Mesothelial cell of epicardium (in vitro differentiated cells): ENCODE data around the gene AKR7A3. TPM values are rescaled to one million over a fixed set of nuclear protein-coding genes. Genes with fewer than 3 reads are reported as not detected.
"Not testable (repeated sequence)": the region's sequence is repeated elsewhere in the genome, so short reads cannot be mapped to it uniquely, and the experiment has no call there.

Experiments used
- DNase-seq, 2 experiments: peaks; one replicate each; pipeline ENCODE4 v3.0.0; 2021; ENCODE audit warnings: low spot score in 2 of 2; ENCODE audit not compliant: unreplicated experiment in 2 of 2
- H3K27ac Mint-ChIP-seq: 2 replicates; pipeline ENCODE4 v1.8.0; 2021; ENCODE audit warnings: mixed read lengths
- H3K27me3 Mint-ChIP-seq: 2 replicates; pipeline ENCODE4 v1.8.0; 2021; ENCODE audit warnings: low read depth, mixed read lengths
- H3K36me3 Mint-ChIP-seq: 2 replicates; pipeline ENCODE4 v1.8.0; 2021; ENCODE audit warnings: mixed read lengths
- H3K4me1 Mint-ChIP-seq: 2 replicates; pipeline ENCODE4 v1.8.0; 2021; ENCODE audit warnings: mixed read lengths
- H3K4me3 Mint-ChIP-seq: 2 replicates; pipeline ENCODE4 v1.8.0; 2021; ENCODE audit warnings: mild to moderate bottlenecking, moderate library complexity, mixed read lengths
- H3K9me3 Mint-ChIP-seq: 2 replicates; pipeline ENCODE4 v1.8.0; 2021; ENCODE audit warnings: mixed read lengths
- CTCF ChIP-seq: fragments of 200-600 bp; sonication (generic); IDR thresholded peaks from one replicate; pipeline ENCODE4 v1.5.0; 2021; ENCODE audit warnings: antibody characterized with exemption; ENCODE audit not compliant: unreplicated experiment
- total RNA-seq: library from RNA; stranded (reverse); gene quantifications from 3 replicates; pipeline ENCODE4 v1.2.1, GENCODE V29; 2021

The AKR7A3 gene
- total RNA-seq, 1 donor from 2014 or later, result 2.8 TPM

DNA sequence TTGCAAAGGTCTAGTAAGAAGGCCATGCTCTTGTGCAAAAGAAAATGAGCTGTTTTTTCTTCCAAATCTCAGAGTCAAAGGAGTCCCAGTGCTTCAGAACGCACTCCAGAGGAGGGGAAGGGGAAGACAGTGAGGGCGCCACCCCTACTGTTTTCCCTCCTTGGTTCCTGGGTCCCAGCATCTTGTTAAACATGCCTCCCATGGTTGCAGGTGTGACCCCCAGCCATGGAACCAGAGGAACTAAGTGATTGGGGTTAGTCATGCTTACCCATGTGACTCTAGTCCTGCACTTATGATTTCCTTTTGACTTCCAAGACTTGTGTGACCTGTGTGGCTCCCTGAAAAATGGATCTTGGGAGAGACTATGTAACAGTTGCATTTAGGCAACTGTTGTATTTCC, 6.1 kb upstream of the AKR7A3 start:
- Mint-ChIP-seq H3K4me1 (no peaks in the 10 kb centered on the region), H3K27me3 (peaks cover 6% of the 10 kb centered on the region), H3K36me3 (peaks cover 54% of the 10 kb centered on the region), H3K27ac (no peak overlapping the region), H3K4me3 (no peak overlapping the region), H3K9me3 (peaks cover 41% of the 10 kb centered on the region)
- no peak for TF ChIP-seq CTCF
- no peak for DNase-seq

DNA sequence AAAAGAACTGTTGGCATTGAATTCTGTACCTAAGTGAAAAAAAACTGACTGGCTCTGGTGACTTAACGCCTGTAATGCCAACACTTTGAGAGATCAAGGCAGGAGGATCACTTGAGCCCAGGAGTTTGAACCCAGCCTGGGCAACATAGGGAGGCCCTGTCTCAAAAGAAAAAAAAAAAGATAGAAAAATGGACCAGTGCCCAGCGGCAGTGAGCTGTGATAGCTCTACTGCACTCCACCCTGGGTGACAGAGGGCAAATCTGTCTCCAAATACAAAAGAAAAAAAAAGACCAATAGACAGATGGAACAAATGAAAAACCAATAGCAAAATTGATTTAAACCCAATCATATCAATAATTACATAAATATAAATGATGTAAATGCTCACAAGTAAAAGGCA, 674 bp upstream of the AKR7A3 start:
- peaks cover 27% of the 10 kb centered on the region for H3K27me3 Mint-ChIP-seq
- no peak overlapping the region for H3K27ac Mint-ChIP-seq
- no peaks in the 10 kb centered on the region for H3K4me1 Mint-ChIP-seq
- peaks cover 19% of the 10 kb centered on the region for H3K9me3 Mint-ChIP-seq
- DNase-seq, result no peak
- H3K4me3 Mint-ChIP-seq, result peak overlapping the region; percentile 38
- no peak for TF ChIP-seq CTCF
- H3K36me3 Mint-ChIP-seq, result peaks cover 27% of the 10 kb centered on the region

DNA sequence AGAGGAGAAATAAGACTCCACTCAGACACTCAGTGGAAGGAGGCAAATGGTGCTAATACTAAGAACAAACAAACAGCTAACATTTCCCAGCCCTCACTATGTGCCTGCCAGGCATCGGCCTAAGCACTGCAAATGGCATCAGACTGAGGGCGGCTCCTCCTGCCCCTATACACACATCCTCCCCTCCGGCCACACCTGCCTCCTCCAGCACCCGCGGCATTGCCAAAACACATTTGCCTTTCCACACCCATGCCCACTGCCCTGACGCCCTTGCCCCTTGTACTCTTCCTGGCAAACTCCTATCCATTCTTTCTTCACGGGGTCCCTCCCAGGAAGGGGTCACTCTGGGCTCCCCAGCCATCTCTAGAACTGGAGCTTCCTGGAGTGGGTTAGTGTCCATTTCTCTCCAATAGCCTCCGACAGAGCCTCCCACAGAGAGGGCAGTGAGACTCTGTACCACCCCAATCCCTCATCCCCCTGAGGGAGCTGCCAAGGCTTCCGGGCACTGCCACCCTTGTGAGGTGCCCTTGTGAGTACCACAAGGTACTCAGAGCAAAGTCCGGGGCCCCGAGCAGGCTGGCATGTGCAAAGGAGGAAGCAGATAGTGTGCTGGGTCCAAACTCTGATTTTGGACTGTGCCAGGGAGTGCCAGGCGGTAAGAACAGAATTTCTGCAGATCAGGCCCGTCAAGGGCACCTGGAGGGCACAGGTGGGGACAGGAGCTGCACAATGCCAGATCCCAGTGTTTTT, 959 bp downstream of the AKR7A3 start:
- Mint-ChIP-seq H3K36me3 (peaks cover 23% of the 10 kb centered on the region), H3K4me1 (no peaks in the 10 kb centered on the region), H3K4me3 (peak overlapping the region; percentile 58), H3K27me3 (peaks cover 27% of the 10 kb centered on the region), H3K27ac (no peak overlapping the region), H3K9me3 (peaks cover 12% of the 10 kb centered on the region)
- TF ChIP-seq CTCF, result no peak
- no peak for DNase-seq

DNA sequence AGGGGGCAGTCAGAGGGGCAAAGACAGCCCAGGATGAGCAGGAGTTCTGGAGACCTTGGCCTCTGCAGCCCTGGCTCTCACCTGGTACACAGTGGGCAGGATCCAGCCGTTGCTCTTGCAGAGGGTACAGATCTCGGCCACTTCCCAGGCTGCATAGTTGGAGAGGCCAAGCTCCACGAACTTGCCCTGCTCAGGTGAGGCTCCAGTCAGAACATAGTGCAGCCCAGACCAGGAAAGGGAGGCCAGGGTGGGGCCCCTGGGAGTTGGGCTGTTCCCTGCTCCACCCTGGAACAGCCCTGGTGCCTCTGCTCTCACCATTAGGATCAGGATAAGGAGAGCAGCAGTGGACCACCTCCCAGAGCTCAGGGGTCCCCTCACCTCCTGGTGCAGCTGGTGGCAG, 2.8 kb downstream of the AKR7A3 start:
- not testable (repeated sequence) for H3K4me1 Mint-ChIP-seq, H3K9me3 Mint-ChIP-seq, H3K27ac Mint-ChIP-seq, H3K4me3 Mint-ChIP-seq, DNase-seq
- Mint-ChIP-seq H3K27me3 (peaks cover 27% of the 10 kb centered on the region), H3K36me3 (peaks cover 16% of the 10 kb centered on the region)

GRCh38 chr1:19285366-19285765, 3.2 kb downstream of the AKR7A3 start:
- H3K27me3 Mint-ChIP-seq, result peaks cover 27% of the 10 kb centered on the region
- H3K4me3 Mint-ChIP-seq, result not testable (repeated sequence)
- peaks cover 17% of the 10 kb centered on the region for H3K36me3 Mint-ChIP-seq

DNA sequence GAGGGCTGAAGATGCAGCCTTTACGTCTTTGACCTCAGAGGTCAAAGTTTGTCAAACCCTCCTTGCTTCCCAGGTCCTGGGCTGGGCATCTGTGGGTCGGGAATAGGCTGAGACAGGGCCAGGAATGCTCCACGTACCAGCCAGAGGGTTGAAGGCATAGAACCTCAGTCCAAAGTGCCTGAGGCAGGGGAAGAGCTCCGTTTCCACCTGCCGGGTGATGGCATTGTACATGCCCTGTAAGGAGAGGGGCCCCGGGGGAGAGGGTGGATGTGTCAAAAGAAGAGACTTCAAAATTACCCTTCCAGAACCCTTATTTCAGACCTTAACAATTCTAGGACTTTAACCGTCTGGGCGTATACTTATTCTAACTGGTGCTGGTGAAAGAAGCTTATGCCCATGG, 3.7 kb downstream of the AKR7A3 start:
- Mint-ChIP-seq H3K36me3 (peaks cover 14% of the 10 kb centered on the region), H3K9me3 (peaks cover 5% of the 10 kb centered on the region), H3K4me1 (no peaks in the 10 kb centered on the region), H3K27me3 (peaks cover 24% of the 10 kb centered on the region), H3K27ac (no peak overlapping the region), H3K4me3 (no peak overlapping the region)
- no peak for TF ChIP-seq CTCF
- no peak for DNase-seq

More at GRCh38 chr1:19285366-19285765, 3.2 kb downstream of the AKR7A3 start:
- not testable (repeated sequence) for H3K4me1 Mint-ChIP-seq, DNase-seq, H3K9me3 Mint-ChIP-seq, H3K27ac Mint-ChIP-seq
